ENCODE results near the gene TMPRSS3. TPM values are rescaled to one million over a fixed set of nuclear protein-coding genes. Genes with fewer than 3 reads are reported as not detected.

TMPRSS3 gene
- total and polyA plus RNA-seq, 2 donors, result 0.42 to 1.1 TPM

DNA sequence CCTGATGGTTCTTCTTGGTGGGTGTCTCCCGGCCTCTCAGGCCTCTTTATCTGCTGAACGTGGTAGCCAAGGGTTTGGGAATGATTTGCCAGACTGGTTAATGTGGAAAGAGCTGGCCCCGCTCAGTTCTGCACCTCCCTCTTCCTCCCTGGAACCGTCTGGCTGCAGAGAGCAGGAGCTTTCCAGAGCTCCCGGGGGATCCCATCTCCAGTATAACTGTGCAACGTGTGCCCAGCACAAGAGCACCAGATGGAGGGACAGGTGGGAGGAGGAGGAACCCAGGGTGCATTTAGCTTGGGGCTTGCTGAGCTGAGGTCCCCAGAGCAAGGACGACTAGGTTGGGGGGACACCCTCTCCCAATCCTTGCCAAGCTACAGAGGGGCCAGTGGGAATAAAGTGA, 34.6 kb downstream of the TMPRSS3 start:
- no peak overlapping the region for H3K4me3 ChIP-seq (ENCODE audit: low read length in 2 of 2)
- 84% methylated on average over 7 of the region's 7 CpGs for WGBS
- no peak for DNase-seq (ENCODE audit: low read depth in 6 of 9, low spot score in 9 of 9)
- H3K4me1 ChIP-seq (ENCODE audit: control insufficient read depth in 2 of 2, insufficient read depth in 2 of 2, low read length in 2 of 2), result peaks cover 0 to 25% of the 10 kb centered on the region in 2 donors
- peaks cover 5 to 23% of the 10 kb centered on the region in 2 donors for H3K9me3 ChIP-seq (ENCODE audit: control insufficient read depth in 2 of 2, insufficient read depth in 1 of 2, low read length in 1 of 2)
- H3K27me3 ChIP-seq (ENCODE audit: control insufficient read depth in 2 of 2, insufficient read depth in 1 of 2, low read length in 1 of 2), result peaks cover 0 to 19% of the 10 kb centered on the region in 2 donors
- no peak overlapping the region for H3K27ac ChIP-seq (ENCODE audit: low read depth in 1 of 2, low read length in 1 of 2)
- no peaks in the 10 kb centered on the region for H3K36me3 ChIP-seq (ENCODE audit: control insufficient read depth in 2 of 2, insufficient read depth in 2 of 2, low read length in 1 of 2)

DNA sequence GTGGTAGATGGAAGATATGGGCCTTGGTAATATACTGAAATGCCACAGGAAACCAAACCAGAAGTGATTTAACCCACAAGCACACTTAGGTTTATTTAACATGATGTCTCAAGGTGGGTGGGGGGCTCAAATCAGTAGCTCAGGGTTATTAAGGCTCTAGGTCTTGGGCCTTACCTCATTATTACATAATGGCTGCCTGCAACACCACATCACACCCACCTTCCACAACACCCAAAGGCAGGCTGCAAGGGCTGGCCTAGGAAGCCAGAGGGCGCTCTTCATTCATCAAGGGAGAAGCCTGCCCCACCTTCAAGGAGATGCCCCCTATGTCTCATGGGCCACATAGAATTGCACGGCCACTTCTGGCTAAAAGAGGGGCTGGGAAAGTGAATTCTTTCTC, 35.5 kb downstream of the TMPRSS3 start:
- no peaks in the 10 kb centered on the region for H3K36me3 ChIP-seq (ENCODE audit: control insufficient read depth in 2 of 2, insufficient read depth in 2 of 2, low read length in 1 of 2)
- H3K27ac ChIP-seq (ENCODE audit: low read depth in 1 of 2, low read length in 1 of 2), result no peak overlapping the region
- 80% methylated on average over 2 of the region's 2 CpGs for WGBS
- no peak for DNase-seq (ENCODE audit: low read depth in 6 of 9, low spot score in 9 of 9)
- peaks cover 0 to 19% of the 10 kb centered on the region in 2 donors for H3K27me3 ChIP-seq (ENCODE audit: control insufficient read depth in 2 of 2, insufficient read depth in 1 of 2, low read length in 1 of 2)
- H3K4me3 ChIP-seq (ENCODE audit: low read length in 2 of 2), result no peak overlapping the region
- H3K4me1 ChIP-seq (ENCODE audit: control insufficient read depth in 2 of 2, insufficient read depth in 2 of 2, low read length in 2 of 2), result peaks cover 0 to 16% of the 10 kb centered on the region in 2 donors
- peaks cover 5 to 23% of the 10 kb centered on the region in 2 donors for H3K9me3 ChIP-seq (ENCODE audit: control insufficient read depth in 2 of 2, insufficient read depth in 1 of 2, low read length in 1 of 2)

DNA sequence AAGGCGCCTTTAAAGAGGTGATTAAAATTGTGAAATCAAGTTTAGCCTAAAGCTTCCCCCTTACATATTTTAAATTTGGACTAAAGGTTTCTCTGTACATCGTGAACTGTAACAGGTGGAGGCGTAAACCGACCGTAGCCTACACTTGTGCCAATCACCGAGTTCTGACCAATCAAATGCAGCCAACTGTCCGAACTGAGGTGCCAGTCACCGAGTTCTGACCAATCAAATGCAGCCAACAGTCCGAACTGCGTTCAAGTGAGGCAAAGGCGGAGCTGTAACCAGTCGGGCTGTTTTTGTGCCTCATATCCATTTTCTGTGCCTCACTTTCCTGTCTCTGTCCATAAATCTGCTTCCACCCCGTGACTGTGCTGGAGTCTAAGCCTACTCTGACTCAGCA, 36.9 kb downstream of the TMPRSS3 start:
- peaks cover 0 to 14% of the 10 kb centered on the region in 2 donors for H3K27me3 ChIP-seq (ENCODE audit: control insufficient read depth in 2 of 2, insufficient read depth in 1 of 2, low read length in 1 of 2)
- no peaks in the 10 kb centered on the region for H3K36me3 ChIP-seq (ENCODE audit: control insufficient read depth in 2 of 2, insufficient read depth in 2 of 2, low read length in 1 of 2)
- no peak overlapping the region for H3K4me3 ChIP-seq (ENCODE audit: low read length in 2 of 2)
- 92% methylated on average over 13 of the region's 13 CpGs for WGBS
- DNase-seq (ENCODE audit: low read depth in 6 of 9, low spot score in 9 of 9), result no peak
- peaks cover 0 to 7% of the 10 kb centered on the region in 2 donors for H3K4me1 ChIP-seq (ENCODE audit: control insufficient read depth in 2 of 2, insufficient read depth in 2 of 2, low read length in 2 of 2)
- peaks cover 5 to 25% of the 10 kb centered on the region in 2 donors for H3K9me3 ChIP-seq (ENCODE audit: control insufficient read depth in 2 of 2, insufficient read depth in 1 of 2, low read length in 1 of 2)
- H3K27ac ChIP-seq (ENCODE audit: low read depth in 1 of 2, low read length in 1 of 2), result no peak overlapping the region

DNA sequence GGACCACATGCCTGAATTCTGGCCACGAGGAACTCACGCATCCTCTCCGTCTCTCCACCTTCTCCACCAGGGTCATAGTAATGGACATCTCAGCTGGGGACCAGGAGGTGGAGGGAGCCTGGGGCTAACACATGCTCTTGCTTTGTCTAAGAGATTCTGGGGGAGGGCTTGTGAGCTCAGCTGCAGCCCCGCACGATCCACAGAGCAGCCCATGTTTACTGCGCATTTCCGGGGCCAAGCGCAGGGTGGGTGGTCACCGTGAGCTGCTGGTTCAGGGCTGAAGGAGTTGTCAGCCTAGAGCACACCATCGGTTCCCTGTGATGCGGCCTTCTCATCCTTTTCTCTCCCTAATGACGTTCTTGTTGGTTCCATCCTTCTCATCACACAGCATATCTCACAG, 37.6 kb downstream of the TMPRSS3 start:
- 98% methylated on average over 12 of the region's 12 CpGs for WGBS
- H3K27ac ChIP-seq (ENCODE audit: low read depth in 1 of 2, low read length in 1 of 2), result no peak overlapping the region
- H3K36me3 ChIP-seq (ENCODE audit: control insufficient read depth in 2 of 2, insufficient read depth in 2 of 2, low read length in 1 of 2), result no peaks in the 10 kb centered on the region
- H3K4me1 ChIP-seq (ENCODE audit: control insufficient read depth in 2 of 2, insufficient read depth in 2 of 2, low read length in 2 of 2), result peaks cover 0 to 5% of the 10 kb centered on the region in 2 donors
- H3K9me3 ChIP-seq (ENCODE audit: control insufficient read depth in 2 of 2, insufficient read depth in 1 of 2, low read length in 1 of 2), result peaks cover 5 to 32% of the 10 kb centered on the region in 2 donors
- DNase-seq (ENCODE audit: low read depth in 6 of 9, low spot score in 9 of 9), result no peak
- H3K4me3 ChIP-seq (ENCODE audit: low read length in 2 of 2), result no peak overlapping the region
- peaks cover 0 to 14% of the 10 kb centered on the region in 2 donors for H3K27me3 ChIP-seq (ENCODE audit: control insufficient read depth in 2 of 2, insufficient read depth in 1 of 2, low read length in 1 of 2)

DNA sequence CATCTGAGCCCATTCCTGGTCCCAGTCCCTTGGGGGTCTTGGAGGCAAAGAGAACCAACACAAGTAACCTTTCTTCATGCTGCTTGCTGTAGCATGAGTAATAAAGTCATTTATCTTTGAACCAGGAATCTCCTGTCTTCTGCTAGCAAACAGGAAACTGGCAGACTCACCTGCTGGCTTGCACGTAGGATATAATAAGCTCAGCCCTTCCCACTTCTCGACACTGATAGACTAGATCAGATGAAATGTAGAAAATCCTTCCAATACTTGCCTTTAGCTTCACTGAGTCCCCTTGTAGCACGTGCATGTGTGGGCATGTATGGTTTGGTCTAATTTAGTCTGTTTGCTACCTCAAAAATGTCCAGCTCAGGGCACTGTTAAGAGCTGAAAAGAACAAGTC, 38.5 kb downstream of the TMPRSS3 start:
- no peaks in the 10 kb centered on the region for H3K36me3 ChIP-seq (ENCODE audit: control insufficient read depth in 2 of 2, insufficient read depth in 2 of 2, low read length in 1 of 2)
- H3K4me3 ChIP-seq (ENCODE audit: low read length in 2 of 2), result no peak overlapping the region
- 78% methylated on average over 3 of the region's 3 CpGs for WGBS
- peaks cover 0 to 12% of the 10 kb centered on the region in 2 donors for H3K27me3 ChIP-seq (ENCODE audit: control insufficient read depth in 2 of 2, insufficient read depth in 1 of 2, low read length in 1 of 2)
- DNase-seq (ENCODE audit: low read depth in 6 of 9, low spot score in 9 of 9), result no peak
- no peak overlapping the region for H3K27ac ChIP-seq (ENCODE audit: low read depth in 1 of 2, low read length in 1 of 2)
- H3K9me3 ChIP-seq (ENCODE audit: control insufficient read depth in 2 of 2, insufficient read depth in 1 of 2, low read length in 1 of 2), result peaks cover 5 to 33% of the 10 kb centered on the region in 2 donors
- H3K4me1 ChIP-seq (ENCODE audit: control insufficient read depth in 2 of 2, insufficient read depth in 2 of 2, low read length in 2 of 2), result no peaks in the 10 kb centered on the region

DNA sequence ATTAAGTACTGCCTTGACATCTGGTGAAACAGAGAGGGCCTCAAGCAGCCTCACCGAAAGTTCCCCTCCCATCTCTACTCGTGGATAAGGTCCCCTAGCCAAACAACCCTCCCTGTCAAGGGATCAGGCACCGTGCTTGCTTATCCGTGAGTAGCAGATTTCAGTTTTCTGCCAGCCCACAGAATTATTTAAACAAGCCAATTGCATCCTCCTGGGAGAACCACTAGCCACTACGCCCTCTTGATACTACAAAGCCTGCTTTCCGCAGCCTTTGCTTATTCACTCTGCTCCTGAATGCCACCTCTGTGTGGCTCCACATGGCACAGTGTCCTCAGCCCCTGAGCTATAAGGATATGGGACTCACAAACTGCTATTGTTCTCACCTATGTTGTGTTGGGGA, 39.2 kb downstream of the TMPRSS3 start:
- no peak for DNase-seq (ENCODE audit: low read depth in 6 of 9, low spot score in 9 of 9)
- H3K4me1 ChIP-seq (ENCODE audit: control insufficient read depth in 2 of 2, insufficient read depth in 2 of 2, low read length in 2 of 2), result no peaks in the 10 kb centered on the region
- no peak overlapping the region for H3K4me3 ChIP-seq (ENCODE audit: low read length in 2 of 2)
- H3K9me3 ChIP-seq (ENCODE audit: control insufficient read depth in 2 of 2, insufficient read depth in 1 of 2, low read length in 1 of 2), result peaks cover 5 to 31% of the 10 kb centered on the region in 2 donors
- H3K27me3 ChIP-seq (ENCODE audit: control insufficient read depth in 2 of 2, insufficient read depth in 1 of 2, low read length in 1 of 2), result peaks cover 0 to 7% of the 10 kb centered on the region in 2 donors
- no peaks in the 10 kb centered on the region for H3K36me3 ChIP-seq (ENCODE audit: control insufficient read depth in 2 of 2, insufficient read depth in 2 of 2, low read length in 1 of 2)
- H3K27ac ChIP-seq (ENCODE audit: low read depth in 1 of 2, low read length in 1 of 2), result no peak overlapping the region
- WGBS, result 77% methylated on average over 6 of the region's 6 CpGs

DNA sequence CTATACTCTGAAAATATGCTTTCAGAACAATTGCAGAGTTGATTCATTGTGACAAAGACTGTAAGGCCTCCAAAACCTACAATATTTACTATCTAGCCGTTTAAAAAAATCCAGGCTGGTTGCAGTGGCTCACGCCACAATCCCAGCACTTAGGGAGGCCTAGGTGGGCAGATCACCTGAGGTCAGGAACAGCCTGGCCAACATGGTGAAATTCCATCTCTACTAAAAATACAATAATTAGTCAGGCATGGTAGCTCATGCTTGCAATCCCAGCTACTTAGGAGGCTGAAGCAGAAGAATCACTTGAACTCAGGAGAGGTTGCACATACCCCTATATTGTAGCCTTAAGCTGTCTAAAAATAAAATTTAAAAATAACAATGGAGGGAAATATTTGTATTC, 39.8 kb downstream of the TMPRSS3 start:
- H3K27me3 ChIP-seq (ENCODE audit: control insufficient read depth in 2 of 2, insufficient read depth in 1 of 2, low read length in 1 of 2), result peaks cover 0 to under 1% of the 10 kb centered on the region in 2 donors
- no peaks in the 10 kb centered on the region for H3K36me3 ChIP-seq (ENCODE audit: control insufficient read depth in 2 of 2, insufficient read depth in 2 of 2, low read length in 1 of 2)
- no peak overlapping the region for H3K27ac ChIP-seq (ENCODE audit: low read depth in 1 of 2, low read length in 1 of 2)
- DNase-seq (ENCODE audit: low read depth in 6 of 9, low spot score in 9 of 9), result no peak
- H3K4me3 ChIP-seq (ENCODE audit: low read length in 2 of 2), result no peak overlapping the region
- peaks cover 5 to 30% of the 10 kb centered on the region in 2 donors for H3K9me3 ChIP-seq (ENCODE audit: control insufficient read depth in 2 of 2, insufficient read depth in 1 of 2, low read length in 1 of 2)
- WGBS, result 97% methylated on average over 2 of the region's 2 CpGs
- no peaks in the 10 kb centered on the region for H3K4me1 ChIP-seq (ENCODE audit: control insufficient read depth in 2 of 2, insufficient read depth in 2 of 2, low read length in 2 of 2)

DNA sequence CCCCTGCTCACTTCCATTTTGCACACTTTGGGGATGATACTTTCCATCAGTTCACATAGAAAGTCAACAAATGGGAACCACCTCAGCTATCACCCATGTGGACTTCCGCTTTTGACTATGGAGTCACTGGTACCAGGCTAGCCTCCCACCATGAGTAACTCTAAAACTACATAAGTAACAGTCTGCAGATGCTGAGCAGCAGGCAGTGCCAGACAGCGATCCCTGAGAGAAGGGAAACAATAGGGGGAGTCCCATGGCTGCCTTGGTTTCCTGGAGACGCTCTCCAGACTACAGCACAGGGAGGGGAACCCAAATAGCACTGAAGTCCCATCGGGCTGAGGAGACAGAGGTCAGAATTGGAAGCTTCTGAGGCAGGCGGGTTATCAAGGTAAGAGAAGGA, 42.2 kb downstream of the TMPRSS3 start:
- no peaks in the 10 kb centered on the region for H3K36me3 ChIP-seq (ENCODE audit: control insufficient read depth in 2 of 2, insufficient read depth in 2 of 2, low read length in 1 of 2)
- no peaks in the 10 kb centered on the region for H3K27me3 ChIP-seq (ENCODE audit: control insufficient read depth in 2 of 2, insufficient read depth in 1 of 2, low read length in 1 of 2)
- DNase-seq (ENCODE audit: low read depth in 6 of 9, low spot score in 9 of 9), result no peak
- H3K27ac ChIP-seq (ENCODE audit: low read depth in 1 of 2, low read length in 1 of 2), result no peak overlapping the region
- H3K4me1 ChIP-seq (ENCODE audit: control insufficient read depth in 2 of 2, insufficient read depth in 2 of 2, low read length in 2 of 2), result no peaks in the 10 kb centered on the region
- no peak overlapping the region for H3K4me3 ChIP-seq (ENCODE audit: low read length in 2 of 2)
- WGBS, result 91% methylated on average over 5 of the region's 5 CpGs
- peaks cover 0 to 19% of the 10 kb centered on the region in 2 donors for H3K9me3 ChIP-seq (ENCODE audit: control insufficient read depth in 2 of 2, insufficient read depth in 1 of 2, low read length in 1 of 2)

DNA sequence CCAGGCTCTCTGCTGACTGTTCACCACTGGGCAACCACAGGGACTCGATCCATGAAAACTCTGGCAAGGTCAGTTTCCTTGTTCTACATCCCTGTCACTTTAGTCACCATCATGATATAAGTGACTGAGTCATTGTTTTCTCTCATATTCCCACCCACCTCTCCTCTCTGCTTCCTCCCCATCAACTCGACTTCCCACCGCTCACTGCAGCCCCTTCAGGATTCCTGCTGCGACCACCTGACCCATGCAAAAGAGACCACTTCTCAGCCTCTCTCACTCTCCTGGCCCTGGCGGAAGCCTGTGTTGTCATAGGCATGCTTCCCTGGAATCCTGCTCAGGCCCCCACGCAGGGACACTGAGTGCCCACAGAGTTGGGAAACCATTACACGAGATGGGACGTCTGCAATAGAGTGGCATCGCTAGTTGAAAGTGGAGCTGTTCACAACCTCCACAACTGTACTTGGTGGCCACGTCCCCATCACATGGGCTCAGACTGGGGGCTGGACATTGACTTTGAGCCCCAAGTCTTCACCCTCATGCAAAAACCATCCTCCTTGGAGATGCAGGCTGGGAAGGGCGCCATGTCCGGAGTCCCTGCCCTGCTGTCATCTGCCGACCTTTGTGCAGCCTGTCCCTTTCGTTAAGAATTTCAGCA, 43.3 kb downstream of the TMPRSS3 start:
- Histone ChIP-seq H3K9me3 (ENCODE audit: control insufficient read depth in 2 of 2, insufficient read depth in 1 of 2, low read length in 1 of 2) (peaks cover 0 to 16% of the 10 kb centered on the region in 2 donors), H3K4me1 (ENCODE audit: control insufficient read depth in 2 of 2, insufficient read depth in 2 of 2, low read length in 2 of 2) (no peaks in the 10 kb centered on the region), H3K4me3 (ENCODE audit: low read length in 2 of 2) (no peak overlapping the region), H3K27me3 (ENCODE audit: control insufficient read depth in 2 of 2, insufficient read depth in 1 of 2, low read length in 1 of 2) (no peaks in the 10 kb centered on the region), H3K27ac (ENCODE audit: low read depth in 1 of 2, low read length in 1 of 2) (no peak overlapping the region), H3K36me3 (ENCODE audit: control insufficient read depth in 2 of 2, insufficient read depth in 2 of 2, low read length in 1 of 2) (no peaks in the 10 kb centered on the region)
- no peak for DNase-seq (ENCODE audit: low read depth in 6 of 9, low spot score in 9 of 9)
- 94% methylated on average over 14 of the region's 14 CpGs for WGBS
